Osteocyte (in vitro differentiated cells): ENCODE data around the gene SPSB4. TPM values are rescaled to one million over a fixed set of nuclear protein-coding genes. Genes with fewer than 3 reads are reported as not detected.

Experiments
- DNase-seq: peaks from one replicate; pipeline ENCODE4 v3.0.0; 2021; ENCODE audit warnings: mixed read lengths; ENCODE audit not compliant: unreplicated experiment; ENCODE audit errors: extremely low spot score
- H3K27ac Mint-ChIP-seq: one replicate; pipeline ENCODE4 v1.8.0; 2021; ENCODE audit warnings: mild to moderate bottlenecking, mixed read lengths; ENCODE audit not compliant: unreplicated experiment
- H3K27me3 Mint-ChIP-seq: one replicate; pipeline ENCODE4 v1.8.0; 2021; ENCODE audit warnings: mixed read lengths; ENCODE audit not compliant: unreplicated experiment
- H3K36me3 Mint-ChIP-seq: one replicate; pipeline ENCODE4 v1.8.0; 2021; ENCODE audit warnings: mixed read lengths; ENCODE audit not compliant: unreplicated experiment
- H3K4me1 Mint-ChIP-seq: one replicate; pipeline ENCODE4 v1.8.0; 2021; ENCODE audit warnings: mixed read lengths; ENCODE audit not compliant: unreplicated experiment
- H3K4me3 Mint-ChIP-seq: one replicate; pipeline ENCODE4 v1.8.0; 2021; ENCODE audit warnings: mild to moderate bottlenecking, moderate library complexity, mixed read lengths; ENCODE audit not compliant: unreplicated experiment
- H3K9me3 Mint-ChIP-seq: one replicate; pipeline ENCODE4 v1.8.0; 2021; ENCODE audit warnings: mixed read lengths; ENCODE audit not compliant: unreplicated experiment
- long read RNA-seq: library from polyadenylated mRNA; unstranded; transcript quantifications from one replicate; pipeline ENCODE4 v2.0.0, GENCODE V29; 2021
- total RNA-seq: library from RNA; stranded (reverse); gene quantifications from 2 replicates; pipeline ENCODE4 v1.2.1, GENCODE V29; 2021
- TF ChIP-seq, protein P1 (sequence below): fragments of 200-600 bp; sonication (generic); IDR thresholded peaks from 2 replicates; pipeline ENCODE4 v1.5.0; 2021; ENCODE audit warnings: antibody characterized with exemption, mild to moderate bottlenecking, moderate library complexity

The SPSB4 gene
- 2.0 and 3.3 TPM in 2 replicates for total RNA-seq
- long read RNA-seq, result 0 reads

GRCh38 chr3:141050576-141051442 is at the start of gene SPSB4:
Gene SPSB4 (plus strand): TSS chr3:141051347. CDS start chr3:141066105, 14,758 bp downstream.
- Mint-ChIP-seq H3K27ac (no peak within 1 kb of the TSS), H3K4me3 (peak within 1 kb of the TSS; percentile 76), H3K27me3 (peaks cover 32% of the 10 kb centered on the region), H3K9me3 (no peaks in the 10 kb centered on the region), H3K36me3 (no peaks in the 10 kb centered on the region), H3K4me1 (peaks cover 15% of the 10 kb centered on the region)
- TF ChIP-seq, protein P1, sequence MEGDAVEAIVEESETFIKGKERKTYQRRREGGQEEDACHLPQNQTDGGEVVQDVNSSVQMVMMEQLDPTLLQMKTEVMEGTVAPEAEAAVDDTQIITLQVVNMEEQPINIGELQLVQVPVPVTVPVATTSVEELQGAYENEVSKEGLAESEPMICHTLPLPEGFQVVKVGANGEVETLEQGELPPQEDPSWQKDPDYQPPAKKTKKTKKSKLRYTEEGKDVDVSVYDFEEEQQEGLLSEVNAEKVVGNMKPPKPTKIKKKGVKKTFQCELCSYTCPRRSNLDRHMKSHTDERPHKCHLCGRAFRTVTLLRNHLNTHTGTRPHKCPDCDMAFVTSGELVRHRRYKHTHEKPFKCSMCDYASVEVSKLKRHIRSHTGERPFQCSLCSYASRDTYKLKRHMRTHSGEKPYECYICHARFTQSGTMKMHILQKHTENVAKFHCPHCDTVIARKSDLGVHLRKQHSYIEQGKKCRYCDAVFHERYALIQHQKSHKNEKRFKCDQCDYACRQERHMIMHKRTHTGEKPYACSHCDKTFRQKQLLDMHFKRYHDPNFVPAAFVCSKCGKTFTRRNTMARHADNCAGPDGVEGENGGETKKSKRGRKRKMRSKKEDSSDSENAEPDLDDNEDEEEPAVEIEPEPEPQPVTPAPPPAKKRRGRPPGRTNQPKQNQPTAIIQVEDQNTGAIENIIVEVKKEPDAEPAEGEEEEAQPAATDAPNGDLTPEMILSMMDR, result peak; percentile 62
- peak; percentile 93 for DNase-seq

DNA sequence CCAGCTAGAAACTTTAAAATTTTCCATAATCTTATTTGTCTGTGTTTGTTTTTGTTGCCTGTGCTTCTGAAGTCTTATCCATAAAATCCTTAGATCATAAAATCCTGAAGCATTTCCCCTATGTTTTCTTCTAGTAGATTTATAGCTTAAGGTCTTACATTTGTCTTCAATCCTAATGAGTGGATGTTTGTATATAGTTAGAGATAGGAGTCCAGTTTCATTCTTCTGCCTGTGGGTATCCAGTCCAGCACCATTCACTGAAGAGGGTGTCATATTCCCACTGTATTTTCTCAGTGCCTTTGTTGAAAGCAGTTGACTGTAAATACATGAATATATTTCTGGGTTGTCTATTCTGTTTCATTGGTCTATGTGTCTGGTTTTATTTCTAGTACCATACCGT is 44.8 kb upstream of the SPSB4 start:
- Mint-ChIP-seq H3K27me3 (peaks cover 42% of the 10 kb centered on the region), H3K4me1 (peaks cover 1% of the 10 kb centered on the region), H3K4me3 (no peak overlapping the region), H3K9me3 (peaks cover 7% of the 10 kb centered on the region), H3K27ac (no peak overlapping the region), H3K36me3 (no peaks in the 10 kb centered on the region)
- TF ChIP-seq, protein P1, result no peak
- DNase-seq, result no peak

DNA sequence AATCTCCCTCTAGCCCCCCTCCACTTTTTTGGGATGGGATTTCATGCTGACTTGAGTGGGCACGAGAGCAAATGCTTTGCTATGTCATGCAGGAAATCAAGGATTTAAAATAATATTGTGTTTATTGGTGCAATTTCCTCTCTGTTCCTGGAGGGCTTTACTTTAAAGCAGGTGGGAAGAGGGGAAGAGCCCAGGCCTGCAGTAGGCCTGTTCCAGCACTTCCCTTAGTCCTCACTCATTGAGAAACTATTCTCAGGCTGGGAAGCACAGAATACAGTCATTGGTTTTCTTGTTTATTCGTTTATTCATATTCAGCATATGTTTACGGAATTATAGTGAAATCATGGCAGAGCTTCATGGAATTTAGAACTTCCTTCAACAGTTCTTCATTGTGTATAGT is 41.7 kb upstream of the SPSB4 start:
- TF ChIP-seq, protein P1, result no peak
- no peaks in the 10 kb centered on the region for H3K36me3 Mint-ChIP-seq
- H3K4me3 Mint-ChIP-seq, result no peak overlapping the region
- H3K27me3 Mint-ChIP-seq, result peaks cover 38% of the 10 kb centered on the region
- DNase-seq, result no peak
- no peak overlapping the region for H3K27ac Mint-ChIP-seq
- peaks cover 3% of the 10 kb centered on the region for H3K4me1 Mint-ChIP-seq
- H3K9me3 Mint-ChIP-seq, result peaks cover 7% of the 10 kb centered on the region

DNA sequence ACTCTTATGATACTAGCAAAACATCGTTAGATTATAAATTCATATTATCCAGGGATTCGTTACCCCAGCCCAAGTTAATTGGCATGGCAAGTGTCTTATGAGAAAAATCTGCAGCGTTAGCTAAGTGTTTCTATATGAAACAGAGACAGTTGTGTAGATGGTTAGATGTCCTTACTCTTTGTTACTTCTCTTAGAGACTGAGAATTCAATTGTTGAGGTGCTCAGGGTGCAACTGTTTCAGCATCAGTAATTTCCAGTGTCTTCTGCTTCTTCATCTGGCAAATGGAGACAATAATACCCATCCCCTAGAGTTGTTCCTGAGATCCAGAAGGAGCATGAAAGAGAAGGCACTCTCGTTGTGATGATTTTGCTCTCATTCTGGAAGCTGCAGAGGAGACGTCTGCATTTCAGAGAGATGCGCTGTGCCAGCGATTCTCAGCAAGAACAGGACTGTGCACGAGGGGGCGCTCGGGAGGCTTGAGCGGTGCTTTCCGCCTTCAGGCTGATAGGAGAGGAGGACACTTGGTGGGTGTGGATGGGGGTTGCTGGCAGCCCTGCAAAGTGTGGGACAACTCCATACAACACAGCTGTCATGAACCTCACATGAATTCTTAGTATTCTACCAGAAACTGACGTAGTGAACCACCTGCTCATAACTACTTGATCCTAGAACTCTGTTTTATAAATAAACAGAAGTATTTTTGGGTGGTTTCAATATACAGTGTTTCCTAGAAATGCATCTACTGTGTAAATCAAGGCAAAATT is 39.7 kb upstream of the SPSB4 start:
- Mint-ChIP-seq H3K27me3 (peaks cover 29% of the 10 kb centered on the region), H3K36me3 (no peaks in the 10 kb centered on the region), H3K27ac (no peak overlapping the region), H3K4me1 (peaks cover 3% of the 10 kb centered on the region), H3K9me3 (peaks cover 4% of the 10 kb centered on the region), H3K4me3 (no peak overlapping the region)
- DNase-seq, result peak; percentile 92
- TF ChIP-seq, protein P1, result peak; percentile 94

DNA sequence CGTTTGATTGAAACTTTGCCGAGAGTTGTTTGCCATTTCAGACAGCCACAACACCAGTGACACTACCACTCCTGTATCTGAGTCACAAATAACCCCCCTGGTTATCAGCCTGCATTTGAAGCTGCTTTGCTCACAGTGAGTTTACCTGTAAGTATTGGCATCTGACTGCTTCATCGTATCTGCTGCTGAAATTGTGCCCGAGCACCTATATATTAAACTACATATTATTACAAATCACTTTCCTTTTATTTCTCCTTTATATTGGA is 39.2 kb upstream of the SPSB4 start:
- H3K4me1 Mint-ChIP-seq, result peaks cover 3% of the 10 kb centered on the region
- H3K9me3 Mint-ChIP-seq, result no peaks in the 10 kb centered on the region
- no peak for DNase-seq
- TF ChIP-seq, protein P1, result no peak
- peaks cover 26% of the 10 kb centered on the region for H3K27me3 Mint-ChIP-seq
- H3K27ac Mint-ChIP-seq, result no peak overlapping the region
- H3K36me3 Mint-ChIP-seq, result no peaks in the 10 kb centered on the region
- H3K4me3 Mint-ChIP-seq, result no peak overlapping the region
